ENCODE measurements around the gene VWA3A.

- TF ChIP-seq POLR2A (IDR thresholded peaks at IDR 0.05): no peak
- TF ChIP-seq CTCF (IDR thresholded peaks at IDR 0.05): no peak
Observed at GRCh38 chr16:22103441-22103840, 11.1 kb downstream of the VWA3A start.

Measured in right lobe of liver (tissue), 4 donors.